GM06990 (cell line): Measurements from ENCODE around the gene LENG1.
A peak's percentile ranks its signal among the peaks of the same experiment; 100 is the strongest.
"Not testable (repeated sequence)": the region's sequence is repeated elsewhere in the genome, so short reads cannot be mapped to it uniquely, and the experiment has no call there.

ENCODE experiments used
- DNase-seq: peaks from one replicate; pipeline ENCODE4 v3.0.0-alpha.2; 2011; ENCODE audit not compliant: insufficient read length; ENCODE audit errors: extremely low read depth
- H3K27me3 ChIP-seq: replicated peaks from 2 replicates; pipeline ENCODE4 v1.6.0; 2011; ENCODE audit warnings: low read length; ENCODE audit not compliant: control insufficient read depth, insufficient read depth
- H3K36me3 ChIP-seq: 2 replicates; pipeline ENCODE4 v1.5.1; 2011; ENCODE audit warnings: low read length; ENCODE audit not compliant: control insufficient read depth, insufficient read depth
- H3K4me3 ChIP-seq: replicated peaks from 2 replicates; pipeline ENCODE4 v1.5.1; 2011; ENCODE audit warnings: low read depth, mild to moderate bottlenecking, control low read depth, low read length
- TF ChIP-seq, protein P1 (sequence below): IDR thresholded peaks from 2 replicates; pipeline ENCODE4 v1.5.1; 2011; ENCODE audit warnings: low read length, control low read depth, mild to moderate bottlenecking, inconsistent platforms; ENCODE audit not compliant: insufficient read depth, poor library complexity, severe bottlenecking

Gene LENG1

DNA sequence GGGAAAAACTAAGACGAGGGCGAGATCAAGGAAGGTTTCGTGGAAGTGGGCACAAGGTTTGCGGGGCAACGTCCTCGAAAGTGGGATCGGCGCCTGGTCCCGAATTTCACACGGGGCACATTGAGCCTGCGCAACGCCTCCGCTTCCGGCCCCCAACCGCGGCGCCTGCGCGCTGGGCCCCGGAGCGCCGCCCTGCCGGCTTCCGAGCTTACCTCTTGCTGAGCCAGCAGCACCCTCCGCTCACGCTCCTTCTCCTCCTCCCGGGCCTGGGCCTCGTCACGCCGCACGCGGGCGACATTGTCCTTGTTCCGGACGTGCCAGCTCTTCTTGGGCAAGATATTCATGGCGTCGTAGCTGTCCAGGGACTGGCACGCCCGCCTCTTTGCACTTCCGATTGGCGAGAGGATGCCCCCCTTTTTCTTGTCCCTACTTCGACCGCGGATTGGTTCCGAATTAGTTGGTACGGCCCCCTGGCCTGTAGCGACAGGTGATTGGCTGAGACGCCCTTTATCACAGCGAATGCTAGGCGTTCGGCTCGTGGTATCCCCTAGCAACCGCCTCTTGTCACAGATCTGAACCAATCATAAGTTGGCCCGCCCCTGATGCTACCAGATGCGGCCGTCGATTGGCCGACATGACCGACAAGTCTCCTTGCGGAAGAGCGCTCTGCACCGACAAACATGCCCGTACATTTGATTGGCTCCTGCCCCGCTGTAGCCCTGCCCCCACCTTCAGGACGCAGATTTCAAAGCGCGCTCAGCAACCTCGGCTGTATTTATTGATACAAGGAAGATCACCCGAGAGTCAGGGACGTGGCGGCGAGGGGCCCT, at the start of gene LENG1:
LENG1 (minus strand) TSS at position 370 of the 830 bp plus-strand sequence; CDS start at position 344, 26 bp downstream.
- Histone ChIP-seq H3K27me3 (no peaks in the 10 kb centered on the region), H3K4me3 (peak within 1 kb of the TSS; percentile 91), H3K36me3 (peaks cover 23% of the 10 kb centered on the region)
- TF ChIP-seq, protein P1, sequence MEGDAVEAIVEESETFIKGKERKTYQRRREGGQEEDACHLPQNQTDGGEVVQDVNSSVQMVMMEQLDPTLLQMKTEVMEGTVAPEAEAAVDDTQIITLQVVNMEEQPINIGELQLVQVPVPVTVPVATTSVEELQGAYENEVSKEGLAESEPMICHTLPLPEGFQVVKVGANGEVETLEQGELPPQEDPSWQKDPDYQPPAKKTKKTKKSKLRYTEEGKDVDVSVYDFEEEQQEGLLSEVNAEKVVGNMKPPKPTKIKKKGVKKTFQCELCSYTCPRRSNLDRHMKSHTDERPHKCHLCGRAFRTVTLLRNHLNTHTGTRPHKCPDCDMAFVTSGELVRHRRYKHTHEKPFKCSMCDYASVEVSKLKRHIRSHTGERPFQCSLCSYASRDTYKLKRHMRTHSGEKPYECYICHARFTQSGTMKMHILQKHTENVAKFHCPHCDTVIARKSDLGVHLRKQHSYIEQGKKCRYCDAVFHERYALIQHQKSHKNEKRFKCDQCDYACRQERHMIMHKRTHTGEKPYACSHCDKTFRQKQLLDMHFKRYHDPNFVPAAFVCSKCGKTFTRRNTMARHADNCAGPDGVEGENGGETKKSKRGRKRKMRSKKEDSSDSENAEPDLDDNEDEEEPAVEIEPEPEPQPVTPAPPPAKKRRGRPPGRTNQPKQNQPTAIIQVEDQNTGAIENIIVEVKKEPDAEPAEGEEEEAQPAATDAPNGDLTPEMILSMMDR: no peak
- DNase-seq: peak; percentile 95

DNA sequence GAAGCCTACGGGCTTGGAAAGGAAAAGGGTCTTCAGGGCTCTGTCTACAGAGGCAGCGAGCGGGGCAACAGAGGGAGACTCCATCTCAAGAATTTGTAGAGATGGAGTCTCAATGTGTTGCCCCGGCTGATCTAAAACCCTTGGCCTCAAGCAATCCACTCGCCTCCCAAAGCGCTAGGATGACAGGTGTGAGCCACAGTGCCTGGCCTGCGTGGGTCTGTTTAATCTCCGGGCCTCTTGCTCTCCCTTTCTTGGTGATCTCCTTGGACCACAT, 49.2 kb upstream of the LENG1 start:
- no peaks in the 10 kb centered on the region for H3K27me3 ChIP-seq
- no peak for DNase-seq
- H3K4me3 ChIP-seq: no peak overlapping the region
- H3K36me3 ChIP-seq: peaks cover 28% of the 10 kb centered on the region
- TF ChIP-seq, protein P1: no peak

DNA sequence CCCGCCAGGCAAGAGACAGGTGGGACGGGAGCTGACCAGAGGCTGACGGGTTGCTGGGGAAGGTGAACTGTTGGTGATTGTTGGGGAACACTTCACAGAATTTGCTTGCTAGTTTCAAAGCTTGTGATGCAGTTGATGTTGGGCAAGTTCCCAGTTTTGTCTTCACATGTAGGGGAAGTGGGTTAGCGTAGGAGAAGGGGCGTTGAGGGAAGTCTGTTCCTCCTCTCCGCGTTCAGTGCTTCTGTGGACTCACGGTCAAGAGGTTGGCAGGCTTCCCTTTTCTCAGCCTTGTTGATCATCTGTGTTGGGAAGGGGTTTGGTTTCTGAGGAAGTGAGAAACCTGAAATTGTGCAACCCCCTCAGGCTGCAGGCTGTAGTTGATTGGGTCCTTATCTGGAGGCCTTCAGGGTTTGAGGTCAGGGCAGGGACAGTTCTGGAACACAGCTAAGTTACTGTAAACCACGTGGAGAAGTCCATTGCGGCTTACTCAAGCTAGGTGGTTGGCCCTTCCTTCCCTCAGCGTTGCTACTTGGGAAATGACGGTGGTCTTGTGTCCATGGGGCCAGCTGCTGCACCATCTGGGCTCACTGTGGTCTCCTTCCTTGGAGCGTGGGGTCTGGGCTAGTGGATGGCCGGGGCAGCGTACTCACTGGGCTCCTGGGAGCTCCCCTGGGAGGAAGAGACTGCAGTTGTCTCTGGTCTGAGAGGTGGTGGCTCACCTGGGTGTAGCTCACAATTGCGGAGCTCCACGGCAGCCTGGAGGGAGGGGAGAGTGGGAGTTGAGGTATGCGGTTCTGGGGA, 48.7 kb upstream of the LENG1 start:
- Histone ChIP-seq H3K4me3 (no peak overlapping the region), H3K27me3 (no peaks in the 10 kb centered on the region), H3K36me3 (peaks cover 28% of the 10 kb centered on the region)
- TF ChIP-seq, protein P1: no peak
- peak; percentile 62 for DNase-seq

DNA sequence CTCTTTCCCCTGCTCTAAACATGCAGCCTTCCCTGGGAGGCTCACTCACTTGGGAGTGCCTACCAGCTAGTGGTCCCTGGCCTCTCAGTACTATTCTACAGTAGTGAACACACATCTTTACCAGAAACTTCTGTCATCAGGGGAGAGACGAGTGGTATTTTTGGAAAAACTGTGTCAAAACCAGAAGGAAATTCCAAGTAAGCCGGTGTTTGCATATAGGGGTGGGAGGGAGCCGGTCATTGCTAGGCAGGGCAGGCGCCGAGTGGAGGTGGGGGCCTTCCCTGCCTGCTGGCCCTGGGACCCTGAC, 48.1 kb upstream of the LENG1 start:
- H3K36me3 ChIP-seq: peaks cover 30% of the 10 kb centered on the region

DNA sequence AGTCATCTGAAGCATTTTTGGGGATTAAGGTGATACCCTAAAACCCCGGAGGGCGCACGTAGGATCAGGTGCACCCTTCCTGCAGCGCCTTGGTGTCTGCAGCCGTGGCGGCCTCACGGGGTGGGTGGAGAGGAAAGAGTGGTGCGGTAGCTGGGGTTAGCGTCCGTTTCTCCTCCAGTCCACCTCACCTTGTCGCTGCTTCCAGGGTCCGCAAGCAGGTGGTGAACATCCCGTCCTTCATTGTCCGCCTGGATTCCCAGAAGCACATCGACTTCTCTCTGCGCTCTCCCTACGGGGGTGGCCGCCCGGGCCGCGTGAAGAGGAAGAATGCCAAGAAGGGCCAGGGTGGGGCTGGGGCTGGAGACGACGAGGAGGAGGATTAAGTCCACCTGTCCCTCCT, 47.7 kb upstream of the LENG1 start:
- not testable (repeated sequence) for H3K27me3 ChIP-seq, DNase-seq, H3K4me3 ChIP-seq
- peaks cover 33% of the 10 kb centered on the region for H3K36me3 ChIP-seq

More for the DNA sequence above, 48.1 kb upstream of the LENG1 start:
- no peaks in the 10 kb centered on the region for H3K27me3 ChIP-seq
- DNase-seq: no peak
- TF ChIP-seq, protein P1: no peak
- H3K4me3 ChIP-seq: no peak overlapping the region

DNA sequence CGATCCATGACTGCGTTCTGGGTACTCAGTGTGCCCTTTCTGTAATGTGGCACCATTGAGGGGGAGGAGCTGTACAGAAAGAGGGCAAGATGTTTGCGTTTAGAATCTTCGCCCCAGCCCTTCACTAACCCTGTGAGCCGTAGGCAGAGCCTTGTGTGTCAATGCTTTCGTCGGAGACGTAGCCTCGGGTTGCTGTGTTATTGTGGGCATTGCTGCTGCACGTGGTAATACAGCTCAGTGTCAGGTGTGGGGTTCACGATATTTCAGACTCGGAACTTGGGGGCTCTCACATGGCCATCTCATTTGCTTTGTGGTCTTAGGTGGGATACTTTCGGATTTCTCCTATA, 47.3 kb upstream of the LENG1 start:
- no peaks in the 10 kb centered on the region for H3K27me3 ChIP-seq
- no peak overlapping the region for H3K4me3 ChIP-seq
- DNase-seq: no peak
- H3K36me3 ChIP-seq: peaks cover 33% of the 10 kb centered on the region
- TF ChIP-seq, protein P1: no peak
